ENCODE results near the gene ZNF488.

GRCh38 chr10:47332946-47333345, 51.1 kb downstream of the ZNF488 start:
- no peak for TF ChIP-seq CTCF (IDR thresholded peaks at IDR 0.05 in 8 of 11, conservative IDR thresholded peaks at IDR 0.05 in 3 of 11)
- TF ChIP-seq POLR2AphosphoS5 (IDR thresholded peaks at IDR 0.05), result no peak
- no peak for TF ChIP-seq POLR2A (IDR thresholded peaks at IDR 0.05)
